ENCODE results near the gene CABYR.

CABYR gene

GRCh38 chr18:24138789-24139616, at the start of gene CABYR:
Gene CABYR, plus strand, starts transcription at chr18:24139062. Its CDS starts 4,053 bp downstream, at chr18:24143115.
- peak; percentile 36 to 58 (median 43) for DNase-seq (ENCODE audit: low read depth in 3 of 3, low spot score in 1 of 3)

DNA sequence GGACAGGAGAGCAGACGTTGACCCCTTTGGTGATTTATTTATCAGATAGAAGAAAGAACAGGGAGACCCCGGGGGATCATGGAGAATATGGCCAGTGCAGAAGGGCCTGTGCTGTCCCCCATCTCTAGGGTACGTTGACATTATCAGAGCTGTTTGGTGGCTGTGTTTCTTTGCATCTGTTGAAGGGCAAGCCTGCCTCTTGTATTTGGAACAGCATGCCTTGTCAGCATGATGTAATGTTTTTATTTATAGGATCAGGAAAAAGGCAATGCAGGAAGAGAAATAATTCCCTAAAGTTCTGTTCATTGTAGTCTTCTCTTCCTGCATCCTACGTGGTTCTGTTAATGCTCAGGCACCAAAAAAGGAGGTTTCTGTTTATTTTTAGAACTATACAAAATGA, 49.8 kb upstream of the CABYR start:
- DNase-seq (ENCODE audit: low read depth in 3 of 3, low spot score in 1 of 3), result no peak

- DNase-seq (ENCODE audit: low read depth in 3 of 3, low spot score in 1 of 3), result no peak
Observed at GRCh38 chr18:24089515-24090337, 49.1 kb upstream of the CABYR start.

- DNase-seq (ENCODE audit: low read depth in 3 of 3, low spot score in 1 of 3), result no peak
Observed at GRCh38 chr18:24090876-24091275, 48.0 kb upstream of the CABYR start.

- no peak for DNase-seq (ENCODE audit: low read depth in 3 of 3, low spot score in 1 of 3)
Observed at GRCh38 chr18:24094561-24094960, 44.3 kb upstream of the CABYR start.

DNA sequence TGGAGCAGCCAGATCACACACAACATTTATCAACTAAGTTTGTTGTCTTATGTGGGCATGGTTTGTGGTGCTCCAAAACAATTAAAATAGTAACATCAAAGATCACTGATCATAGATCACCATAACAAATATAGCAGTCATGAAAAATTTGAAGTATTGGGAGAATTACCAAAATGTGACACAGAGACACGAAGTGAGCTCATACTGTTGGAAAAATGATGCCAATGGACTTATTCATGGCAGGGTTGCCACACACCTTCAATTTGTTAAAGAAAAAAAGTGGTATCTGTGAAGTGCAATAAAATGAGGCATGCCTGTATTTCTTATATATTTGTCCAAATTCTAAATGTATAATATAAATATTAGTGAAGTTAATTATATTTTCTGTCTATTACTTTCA, 42.9 kb upstream of the CABYR start:
- no peak for DNase-seq (ENCODE audit: low read depth in 3 of 3, low spot score in 1 of 3)

DNA sequence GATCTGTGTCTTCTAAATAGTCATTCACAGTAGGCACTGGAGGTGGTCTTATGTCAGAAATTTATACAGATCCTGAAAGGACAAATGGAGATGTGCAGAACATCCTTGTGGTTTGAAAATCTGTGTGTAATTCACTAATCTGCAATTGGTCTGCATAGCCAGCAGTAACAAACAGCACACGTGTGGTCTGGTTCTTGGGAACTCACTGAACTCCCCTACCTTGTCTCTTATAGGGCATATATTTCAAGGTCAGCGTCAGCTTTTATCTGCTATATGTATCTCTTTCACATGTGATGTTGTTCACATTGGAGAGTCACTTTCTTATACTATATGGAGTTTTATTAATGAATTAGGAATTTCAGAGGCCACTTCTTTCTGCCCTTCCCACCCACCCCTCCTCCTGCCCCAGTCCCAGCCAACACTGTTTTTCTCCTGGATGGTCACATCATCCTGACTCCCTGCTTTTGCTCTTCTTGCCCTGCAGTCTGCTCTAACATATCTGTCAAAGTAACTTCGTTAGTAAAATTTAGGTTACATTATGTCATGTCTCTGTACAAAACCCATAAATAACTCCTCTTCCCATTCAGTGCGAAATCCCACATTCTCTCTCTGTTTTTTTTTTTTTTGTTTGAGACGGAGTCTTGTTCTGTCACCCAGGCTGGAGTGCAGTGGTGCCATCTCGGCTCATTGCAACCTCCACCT, 35.4 kb upstream of the CABYR start:
- no peak for DNase-seq (ENCODE audit: low read depth in 3 of 3, low spot score in 1 of 3)

GRCh38 chr18:24104486-24104885, 34.4 kb upstream of the CABYR start:
- no peak for DNase-seq (ENCODE audit: low read depth in 3 of 3, low spot score in 1 of 3)

DNA sequence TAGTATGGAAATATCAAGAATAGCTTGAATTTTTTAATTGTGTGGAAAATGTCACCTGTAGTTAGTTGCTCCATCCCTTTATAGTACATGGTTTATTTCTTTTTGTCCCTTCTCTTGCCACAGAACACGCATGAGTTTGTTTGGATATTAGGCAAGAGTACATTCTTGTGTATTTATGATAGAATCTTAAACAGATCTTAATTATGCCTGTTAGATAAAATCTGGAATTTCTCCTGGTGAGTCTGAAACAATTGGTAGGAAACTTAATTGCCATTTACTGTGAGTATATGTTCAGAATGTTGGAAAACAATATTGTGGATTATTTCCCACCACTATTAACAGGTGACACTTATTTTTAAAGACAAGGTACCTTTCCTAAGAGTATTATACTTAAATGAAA, 30.2 kb upstream of the CABYR start:
- DNase-seq (ENCODE audit: low read depth in 3 of 3, low spot score in 1 of 3), result no peak

GRCh38 chr18:24111936-24112335, 26.9 kb upstream of the CABYR start:
- DNase-seq (ENCODE audit: low read depth in 3 of 3, low spot score in 1 of 3), result no peak

GRCh38 chr18:24112464-24112863, 26.4 kb upstream of the CABYR start:
- DNase-seq (ENCODE audit: low read depth in 3 of 3, low spot score in 1 of 3), result no peak

GRCh38 chr18:24112874-24113615, 25.8 kb upstream of the CABYR start:
- no peak for DNase-seq (ENCODE audit: low read depth in 3 of 3, low spot score in 1 of 3)

GRCh38 chr18:24114924-24115549, 23.8 kb upstream of the CABYR start:
- DNase-seq (ENCODE audit: low read depth in 3 of 3, low spot score in 1 of 3), result no peak

DNA sequence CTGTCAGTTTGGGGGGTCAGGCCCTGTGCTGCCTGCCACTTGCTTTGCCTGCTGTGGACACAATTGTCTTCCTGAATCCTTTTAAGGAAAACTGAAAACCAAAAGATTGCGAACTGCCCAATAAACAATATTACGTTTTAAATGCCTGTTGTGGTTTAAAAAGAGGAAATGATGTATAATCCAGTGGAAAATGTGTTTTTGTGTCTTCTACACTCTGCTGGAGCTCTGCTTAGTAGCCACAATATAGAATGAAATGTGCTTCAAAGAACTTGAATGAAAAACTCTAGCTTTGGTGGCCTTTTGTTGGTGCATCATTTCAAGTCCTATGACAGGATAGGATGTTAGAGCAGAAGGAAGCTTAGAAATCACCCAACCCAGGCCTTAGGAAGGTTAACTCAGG, 23.2 kb upstream of the CABYR start:
- DNase-seq (ENCODE audit: low read depth in 3 of 3, low spot score in 1 of 3), result no peak

- DNase-seq (ENCODE audit: low read depth in 3 of 3, low spot score in 1 of 3), result peak; percentile 45 to 63 (median 60)
Observed at GRCh38 chr18:24118750-24119577, 19.9 kb upstream of the CABYR start.

- no peak for DNase-seq (ENCODE audit: low read depth in 3 of 3, low spot score in 1 of 3)
Observed at GRCh38 chr18:24120676-24121075, 18.2 kb upstream of the CABYR start.

DNA sequence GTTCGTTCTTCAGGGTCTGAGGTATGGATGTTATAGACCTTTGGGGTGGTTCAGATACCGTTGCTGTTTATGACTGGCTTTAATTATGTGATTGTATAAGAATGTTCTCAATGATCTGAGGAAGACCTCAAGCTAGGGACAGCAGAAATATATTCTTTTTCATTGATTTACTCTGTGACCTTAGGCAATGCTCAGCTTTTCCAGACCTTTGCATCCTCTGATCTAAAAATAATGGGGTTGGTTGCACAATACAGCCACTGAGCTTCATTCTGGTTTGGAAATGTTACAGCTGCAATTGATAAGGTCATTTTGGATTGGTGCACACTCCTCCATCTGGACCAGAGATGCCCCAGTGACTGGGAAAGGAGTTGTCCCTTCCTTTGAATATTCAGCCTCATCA, 17.2 kb upstream of the CABYR start:
- DNase-seq (ENCODE audit: low read depth in 3 of 3, low spot score in 1 of 3), result no peak

DNA sequence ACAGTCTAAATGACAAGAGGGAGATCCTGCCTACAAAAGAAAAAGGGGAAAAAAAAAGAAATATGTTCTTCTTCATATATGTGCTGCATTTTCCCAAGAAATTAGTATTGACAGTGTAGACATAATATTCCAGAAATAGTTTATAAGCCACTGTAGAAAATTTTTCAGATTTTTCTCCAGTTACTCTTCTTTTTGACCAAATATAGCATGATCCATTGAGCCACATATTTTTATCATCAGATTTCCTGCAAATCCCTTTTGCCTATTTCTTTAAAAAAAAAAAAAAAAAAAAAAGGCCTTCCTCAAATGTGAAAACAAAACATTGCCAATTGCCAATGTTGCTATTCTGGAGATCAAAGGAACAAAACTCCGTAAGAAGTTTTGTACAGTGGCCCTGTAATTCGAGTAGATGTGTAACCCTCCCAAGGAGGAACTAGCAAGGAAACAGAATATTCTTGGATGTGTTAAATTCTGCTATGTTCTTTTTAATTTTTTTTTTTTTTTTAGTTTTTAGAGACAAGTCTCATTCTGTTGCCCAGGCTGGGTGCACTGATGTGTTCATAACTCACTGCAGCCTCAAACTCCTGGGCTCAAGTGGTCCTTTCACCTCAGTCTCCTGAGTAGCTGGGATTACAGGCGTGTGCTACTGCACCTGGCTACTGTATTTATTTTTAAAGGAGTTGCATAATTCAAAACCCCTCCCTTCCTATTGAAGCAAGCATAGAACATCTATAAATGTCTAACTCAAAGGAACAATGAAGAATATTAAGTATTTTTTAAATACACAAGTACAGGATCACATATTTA, 12.5 kb upstream of the CABYR start:
- no peak for DNase-seq (ENCODE audit: low read depth in 3 of 3, low spot score in 1 of 3)

GRCh38 chr18:24127735-24128134, 11.1 kb upstream of the CABYR start:
- DNase-seq (ENCODE audit: low read depth in 3 of 3, low spot score in 1 of 3), result no peak
